Measurements from ENCODE around the gene ANKK1. TPM values are rescaled to one million over a fixed set of nuclear protein-coding genes. Genes with fewer than 3 reads are reported as not detected.

ANKK1 gene
- total RNA-seq, 1 experiment from 2014 or later, result 0.22 TPM

GRCh38 chr11:113389272-113389671 lies 1.7 kb downstream of the ANKK1 start:
- ChIA-PET POLR2A (no interaction called here), RAD21 (ENCODE audit: low non-redundant PET in 1 of 2, low total read pairs in 2 of 2, uncharacterized antibody in 2 of 2, unreplicated experiment in 2 of 2) (no interaction called here), CTCF (no interaction called here)
- Histone ChIP-seq H3K27me3 (ENCODE audit: insufficient read depth, low read length) (peaks cover 15% of the 10 kb centered on the region), H3K4me3 (replicated peaks in 1 of 2; ENCODE audit: low read depth in 1 of 2, low read length in 2 of 2) (no peak overlapping the region), H3K36me3 (ENCODE audit: control insufficient read depth in 1 of 2, insufficient read depth in 2 of 2, low read length in 2 of 2) (no peaks in the 10 kb centered on the region), H3K9me2 (ENCODE audit: insufficient read depth) (no peaks in the 10 kb centered on the region), H3K79me2 (ENCODE audit: insufficient read depth, low read length) (no peaks in the 10 kb centered on the region), H3K4me2 (ENCODE audit: low read length) (no peak overlapping the region), H3K4me1 (ENCODE audit: control insufficient read depth in 1 of 2, insufficient read depth in 2 of 2, low read length in 2 of 2) (peaks cover 2 to 10% of the 10 kb centered on the region in 2 experiments; a peak in 1 of 4 replicates), H2AFZ (ENCODE audit: low read depth, low read length, poor library complexity, severe bottlenecking) (no peak overlapping the region), H3K9ac (ENCODE audit: low read length) (no peak overlapping the region), H3K9me3 (ENCODE audit: control insufficient read depth in 1 of 2, insufficient read depth in 1 of 2, low read depth in 1 of 2, low read length in 2 of 2) (no peaks in the 10 kb centered on the region), H4K20me1 (ENCODE audit: insufficient read depth) (no peaks in the 10 kb centered on the region), H3K27ac (ENCODE audit: low read depth, low read length) (no peak overlapping the region)
- no TSS peak for BruUV-seq (replicated peaks)
- intact Hi-C loops (cut with micrococcal nuclease), result no loop called here
- ATAC-seq, result no peak
- DNase-seq (ENCODE audit: low read depth, low spot score), result no peak
- TF ChIP-seq EZH2 (IDR thresholded peaks at IDR 0.05), result no peak
- TF ChIP-seq EZH2phosphoT487 (IDR thresholded peaks at IDR 0.05; ENCODE audit: borderline replicate concordance), result no peak
- TF ChIP-seq REST (IDR thresholded peaks at IDR 0.05; ENCODE audit: low read depth), result no peak
- TF ChIP-seq YY1 (IDR thresholded peaks at IDR 0.05; ENCODE audit: extremely low read depth, insufficient replicate concordance, low read depth, low read length), result no peak
- TF ChIP-seq CBX3 (IDR thresholded peaks at IDR 0.05; ENCODE audit: low read depth), result no peak
- no peak for TF ChIP-seq EGR1 (IDR thresholded peaks at IDR 0.05; ENCODE audit: low read depth)
- TF ChIP-seq, protein P1, sequence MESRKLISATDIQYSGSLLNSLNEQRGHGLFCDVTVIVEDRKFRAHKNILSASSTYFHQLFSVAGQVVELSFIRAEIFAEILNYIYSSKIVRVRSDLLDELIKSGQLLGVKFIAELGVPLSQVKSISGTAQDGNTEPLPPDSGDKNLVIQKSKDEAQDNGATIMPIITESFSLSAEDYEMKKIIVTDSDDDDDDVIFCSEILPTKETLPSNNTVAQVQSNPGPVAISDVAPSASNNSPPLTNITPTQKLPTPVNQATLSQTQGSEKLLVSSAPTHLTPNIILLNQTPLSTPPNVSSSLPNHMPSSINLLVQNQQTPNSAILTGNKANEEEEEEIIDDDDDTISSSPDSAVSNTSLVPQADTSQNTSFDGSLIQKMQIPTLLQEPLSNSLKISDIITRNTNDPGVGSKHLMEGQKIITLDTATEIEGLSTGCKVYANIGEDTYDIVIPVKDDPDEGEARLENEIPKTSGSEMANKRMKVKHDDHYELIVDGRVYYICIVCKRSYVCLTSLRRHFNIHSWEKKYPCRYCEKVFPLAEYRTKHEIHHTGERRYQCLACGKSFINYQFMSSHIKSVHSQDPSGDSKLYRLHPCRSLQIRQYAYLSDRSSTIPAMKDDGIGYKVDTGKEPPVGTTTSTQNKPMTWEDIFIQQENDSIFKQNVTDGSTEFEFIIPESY (IDR thresholded peaks at IDR 0.05; ENCODE audit: extremely low read depth, insufficient replicate concordance, low read length), result no peak
- TF ChIP-seq POLR2A (IDR thresholded peaks at IDR 0.05; ENCODE audit: borderline replicate concordance, extremely low read depth, insufficient read depth, insufficient read length), result no peak
- TF ChIP-seq SIN3A (IDR thresholded peaks at IDR 0.05; ENCODE audit: low read depth), result no peak
- TF ChIP-seq ELF1 (IDR thresholded peaks at IDR 0.05; ENCODE audit: borderline replicate concordance, low read depth), result no peak
- TF ChIP-seq CEBPB (IDR thresholded peaks at IDR 0.05; ENCODE audit: low read depth), result no peak
- no peak for TF ChIP-seq SP1 (IDR thresholded peaks at IDR 0.05; ENCODE audit: low read depth)
- TF ChIP-seq JUND (IDR thresholded peaks at IDR 0.05), result no peak
- no peak for TF ChIP-seq SRF (IDR thresholded peaks at IDR 0.05; ENCODE audit: low read depth)
- no peak for TF ChIP-seq TCF7L2 (IDR thresholded peaks at IDR 0.05; ENCODE audit: borderline replicate concordance, extremely low read depth, insufficient read depth, insufficient read length)
- TF ChIP-seq ZFX (IDR thresholded peaks at IDR 0.05), result no peak
- TF ChIP-seq FOSL1 (IDR thresholded peaks at IDR 0.05; ENCODE audit: low read depth), result no peak

Data from HCT116 (cell line).